Measurements from ENCODE around the gene CYP1A2.

GRCh38 chr15:74735305-74735704 lies 13.3 kb upstream of the CYP1A2 start:
- TF ChIP-seq CTCF (conservative IDR thresholded peaks at IDR 0.05; ENCODE audit: low read length): no peak
- no peak for TF ChIP-seq EZH2phosphoT487 (IDR thresholded peaks at IDR 0.05; ENCODE audit: borderline replicate concordance, low read depth, low read length)

Data from OCI-LY7 (cell line).